Mesenteric fat pad (tissue), 1 donor: Measurements from ENCODE around the gene LCORL. TPM values are rescaled to one million over a fixed set of nuclear protein-coding genes. Genes with fewer than 3 reads are reported as not detected.
"Not testable (repeated sequence)": the region's sequence is repeated elsewhere in the genome, so short reads cannot be mapped to it uniquely, and the experiment has no call there.

Experiments
- DNase-seq: peaks from one replicate; pipeline ENCODE4 v3.0.0-alpha.2; 2020; ENCODE audit warnings: low spot score
- total RNA-seq: library from RNA; stranded (reverse); fragmentation: NEBNext Ultra II Directional; extraction: Animal tissue kit (Norgen Biotek cat#: 25700); gene quantifications from one replicate; pipeline ENCODE4 v1.2.1, GENCODE V29; 2021
- donor health status: DM: yes; HTN: yes; CAD: no.

Gene LCORL
- total RNA-seq, 1 donor from 2014 or later: 10.0 TPM

DNA sequence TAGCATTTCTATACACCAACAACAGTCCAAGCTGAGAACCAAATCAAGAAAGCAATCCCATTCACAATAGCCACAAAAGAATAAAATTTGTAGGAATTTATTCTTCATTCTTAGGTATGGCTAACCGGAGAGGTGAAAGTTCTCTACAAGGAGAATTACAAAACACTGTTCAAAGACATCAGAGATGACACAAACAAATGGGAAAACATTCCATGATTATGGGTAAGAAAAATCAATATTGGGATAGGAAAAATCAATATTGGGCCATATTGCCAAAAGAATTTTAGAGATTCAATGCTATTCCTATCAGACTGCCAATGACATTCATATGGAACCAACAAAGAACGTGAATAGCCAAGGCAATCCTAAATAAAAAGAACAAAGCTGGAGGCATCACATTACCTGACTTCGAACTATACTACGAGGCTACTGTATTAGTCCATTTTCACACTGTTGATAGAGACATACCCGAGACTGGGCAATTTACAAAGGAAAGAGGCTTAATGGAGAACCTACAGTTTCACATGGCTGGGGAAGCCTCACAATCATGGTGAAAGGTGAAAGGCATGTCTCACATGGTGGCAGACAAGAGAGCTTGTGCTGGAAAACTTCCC lies 161.7 kb downstream of the LCORL start:
- no peak for DNase-seq

DNA sequence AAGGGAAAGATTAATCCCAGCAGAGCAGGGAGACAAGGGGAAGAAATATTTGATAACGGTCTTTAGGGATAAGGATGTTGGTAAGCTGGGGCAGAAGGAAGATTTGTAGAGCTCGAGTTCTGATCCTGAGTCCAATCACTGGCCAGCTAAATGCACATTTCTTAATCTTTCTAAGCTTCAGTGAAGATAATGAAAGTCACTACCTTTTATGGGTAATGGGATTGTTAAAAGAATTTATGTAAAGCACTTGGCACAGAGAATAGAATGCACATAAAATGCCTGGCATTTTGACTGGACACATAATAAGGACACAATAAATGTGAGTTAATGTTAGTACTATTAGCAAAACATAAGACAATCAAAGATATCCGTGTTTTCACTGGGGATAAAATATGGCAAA lies 167.5 kb downstream of the LCORL start:
- DNase-seq: no peak

DNA sequence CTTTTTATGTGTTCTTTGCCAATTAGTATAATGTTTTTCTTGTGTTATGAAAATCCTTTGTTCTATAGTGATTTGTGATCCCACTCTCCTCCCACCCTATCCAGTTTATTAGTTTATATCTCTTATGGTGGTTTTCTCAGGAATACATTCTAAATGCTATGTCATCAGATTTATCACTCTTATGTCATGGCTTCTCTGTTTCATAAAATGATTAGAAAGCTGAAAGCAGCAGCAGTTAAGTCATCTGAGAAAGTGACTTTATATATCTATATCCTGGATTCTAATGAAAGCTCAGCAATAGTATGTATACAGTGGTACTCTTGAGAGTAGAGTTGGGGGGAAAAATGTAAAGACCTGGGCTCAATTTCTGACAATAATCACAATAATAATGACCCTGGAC lies 169.6 kb downstream of the LCORL start:
- no peak for DNase-seq

DNA sequence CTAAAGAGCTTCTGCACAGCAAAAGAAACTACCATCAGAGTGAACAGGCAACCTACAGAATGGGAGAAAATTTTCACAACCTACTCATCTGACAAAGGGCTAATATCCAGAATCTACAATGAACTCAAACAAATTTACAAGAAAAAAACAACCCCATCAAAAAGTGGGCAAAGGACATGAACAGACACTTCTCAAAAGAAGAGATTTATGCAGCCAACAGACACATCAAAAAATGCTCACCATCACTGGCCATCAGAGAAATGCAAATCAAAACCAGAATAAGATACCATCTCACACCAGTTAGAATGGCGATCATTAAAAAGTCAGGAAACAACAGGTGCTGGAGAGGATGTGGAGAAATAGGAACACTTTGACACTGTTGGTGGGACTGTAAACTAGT lies 171.3 kb downstream of the LCORL start:
- not testable (repeated sequence) for DNase-seq

DNA sequence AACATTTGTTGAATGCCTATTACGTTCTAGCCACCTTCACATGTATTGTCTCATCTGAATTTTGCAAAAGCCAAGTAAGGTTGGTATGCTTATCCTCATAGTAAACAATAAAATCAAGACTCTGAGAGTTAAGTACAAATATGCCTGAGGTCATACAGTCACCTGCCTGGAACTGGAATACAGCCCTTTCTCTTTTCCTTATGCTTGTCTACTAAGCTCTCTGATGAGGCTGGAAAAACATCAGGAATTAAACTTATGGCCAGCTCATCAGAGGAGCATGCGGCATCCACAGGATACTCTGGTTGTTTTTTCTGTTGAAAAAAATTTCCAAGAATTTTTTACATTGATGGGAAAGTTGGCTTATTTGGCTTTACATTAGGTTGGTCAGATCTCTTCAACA lies 175.3 kb downstream of the LCORL start:
- no peak for DNase-seq

DNA sequence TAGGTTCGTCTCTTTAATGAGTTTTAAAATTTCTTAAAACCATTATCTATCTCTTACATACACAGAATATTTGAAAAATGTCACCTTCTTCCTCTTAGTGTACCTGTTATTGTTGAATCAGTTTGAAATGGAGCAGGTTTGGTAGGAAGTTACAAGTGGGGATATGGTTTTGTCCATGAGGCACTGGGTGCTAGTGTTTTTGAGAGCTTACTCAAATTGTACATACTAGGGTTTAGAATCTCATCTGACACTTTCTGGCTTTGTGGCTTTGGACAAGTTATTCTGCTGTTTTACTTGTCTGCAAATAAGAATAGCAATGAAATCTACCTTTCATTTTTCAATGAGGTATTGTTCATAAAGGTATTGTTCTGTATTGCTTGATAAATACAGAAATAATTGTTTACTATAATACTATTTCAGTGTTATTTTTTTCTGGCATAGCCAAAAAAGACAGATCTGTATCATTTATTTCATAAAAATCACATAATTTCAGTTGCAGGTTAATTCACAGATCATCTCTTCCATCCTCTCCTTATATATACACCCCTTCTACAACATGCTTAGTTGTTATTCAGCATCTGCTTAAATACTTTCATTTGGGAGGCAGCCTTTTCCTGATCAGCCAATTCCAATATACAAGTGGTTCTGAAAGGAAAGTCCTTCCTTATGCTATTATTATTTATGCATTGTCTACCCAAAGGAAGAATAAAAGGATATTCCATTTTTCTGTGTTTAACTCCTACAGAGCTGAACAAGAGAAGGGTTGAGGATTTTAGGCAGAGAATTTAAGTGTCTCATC lies 197.5 kb downstream of the LCORL start:
- no peak for DNase-seq

DNA sequence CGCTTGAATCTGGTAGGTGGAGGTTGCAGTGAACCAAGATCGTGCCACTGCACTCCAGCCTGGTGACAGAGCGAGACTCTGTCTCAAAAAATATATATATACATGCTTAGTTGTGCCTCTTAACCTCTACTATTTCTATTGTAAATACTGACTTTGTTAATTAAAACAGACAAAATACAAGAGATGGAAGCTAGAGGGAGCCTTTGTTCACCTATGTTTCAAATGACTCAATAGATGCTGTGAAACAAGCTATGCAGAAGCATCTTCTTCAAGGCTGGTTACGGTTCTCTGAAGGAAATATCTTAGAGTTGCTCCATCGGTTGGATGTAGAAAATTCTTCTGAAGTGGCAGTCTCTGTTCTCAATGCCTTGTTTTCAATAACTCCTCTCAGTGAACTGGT lies 204.5 kb downstream of the LCORL start:
- DNase-seq: no peak

DNA sequence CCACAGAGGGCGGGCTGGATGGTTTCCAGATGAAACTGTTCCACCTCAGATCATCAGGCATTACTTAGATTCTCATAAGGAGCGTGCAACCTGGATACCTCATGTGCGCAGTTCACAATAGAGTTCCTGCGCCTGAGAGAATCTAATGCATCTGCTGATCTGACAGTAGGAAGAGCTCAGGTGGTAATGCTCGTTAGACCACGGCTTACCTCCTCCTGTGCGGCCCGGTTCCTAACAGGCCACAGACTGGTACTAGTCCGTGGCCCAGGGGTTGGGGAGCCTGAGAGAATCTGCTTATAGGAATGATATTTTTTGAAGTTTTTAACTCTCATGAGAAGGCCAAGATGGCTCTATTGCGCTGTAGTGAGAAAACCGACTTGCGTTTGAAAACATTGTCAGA lies 205.4 kb downstream of the LCORL start:
- no peak for DNase-seq

DNA sequence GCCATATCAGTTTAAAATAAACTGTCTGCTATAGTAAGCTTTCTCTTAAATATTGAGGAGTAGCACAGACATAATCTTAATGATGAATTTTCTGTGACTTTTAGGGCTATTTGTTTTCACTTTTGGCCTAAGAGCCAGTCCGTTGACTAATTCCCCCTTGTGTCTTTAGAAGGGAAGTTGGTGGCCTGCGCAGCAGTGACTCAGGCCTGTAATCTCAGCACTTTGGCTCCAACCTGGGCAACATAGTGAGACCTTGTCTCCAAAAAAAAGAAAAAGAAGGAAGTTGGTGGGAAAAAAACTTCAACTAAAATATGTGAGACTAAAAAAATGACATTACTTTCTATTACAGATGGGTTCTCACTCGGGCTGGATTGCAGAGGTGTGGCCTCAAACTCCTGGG lies 207.4 kb downstream of the LCORL start:
- no peak for DNase-seq

DNA sequence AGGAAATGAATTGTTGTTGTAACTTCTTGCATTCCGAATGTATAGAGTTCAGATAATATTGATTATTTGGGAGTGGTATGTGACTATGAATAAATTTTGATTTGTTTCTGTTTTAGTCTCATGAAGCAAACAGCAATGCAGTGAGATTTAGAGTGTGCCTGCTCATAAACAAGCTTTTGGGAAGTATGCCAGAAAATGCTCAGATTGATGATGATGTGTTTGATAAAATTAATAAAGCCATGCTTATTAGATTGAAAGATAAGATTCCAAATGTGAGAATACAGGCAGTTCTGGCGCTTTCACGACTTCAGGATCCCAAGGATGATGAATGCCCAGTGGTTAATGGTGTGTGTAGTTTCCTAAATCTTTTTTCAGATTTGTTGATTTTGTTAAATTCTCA lies 208.8 kb downstream of the LCORL start:
- DNase-seq: no peak

DNA sequence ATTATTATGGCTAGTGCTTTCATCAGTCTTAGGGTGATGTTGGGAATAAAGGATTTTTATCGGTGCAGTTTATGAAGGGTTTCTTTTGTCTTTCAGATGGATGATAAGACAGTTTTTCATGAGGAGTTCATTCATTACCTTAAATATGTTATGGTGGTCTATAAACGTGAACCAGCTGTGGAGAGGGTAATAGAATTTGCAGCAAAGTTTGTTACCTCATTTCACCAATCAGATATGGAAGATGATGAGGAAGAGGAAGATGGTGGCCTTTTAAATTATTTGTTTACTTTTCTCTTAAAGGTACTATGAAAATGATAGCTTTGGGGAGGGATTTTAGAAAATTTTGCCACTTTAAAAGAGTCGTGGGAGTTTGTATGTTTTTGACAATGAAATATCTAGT lies 209.4 kb downstream of the LCORL start:
- DNase-seq: no peak

DNA sequence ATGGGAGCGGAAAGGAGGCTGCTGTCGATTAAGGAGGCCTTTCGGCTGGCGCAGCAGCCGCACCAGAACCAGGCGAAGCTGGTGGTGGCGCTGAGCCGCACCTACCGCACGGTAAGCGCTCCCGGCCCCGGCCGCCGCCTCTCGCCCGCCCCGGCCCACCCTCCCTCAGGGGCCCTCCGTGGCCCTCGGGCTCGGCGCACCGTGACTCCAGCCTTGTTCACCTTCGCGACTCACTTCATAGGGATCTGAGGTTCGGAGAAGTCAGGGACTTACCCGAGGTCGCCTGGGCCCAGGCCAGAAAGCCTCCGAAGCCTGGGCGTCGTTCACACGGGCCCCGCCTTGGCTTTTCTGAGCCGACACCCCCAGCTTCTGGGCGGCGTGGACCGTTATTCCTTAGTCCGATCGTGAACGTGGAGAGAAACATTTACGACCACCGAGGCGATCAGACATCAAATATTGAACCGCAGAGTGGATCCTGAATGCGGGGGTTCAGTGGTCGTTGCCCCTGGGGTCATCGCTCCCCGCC lies 210.4 kb downstream of the LCORL start:
- no peak for DNase-seq

DNA sequence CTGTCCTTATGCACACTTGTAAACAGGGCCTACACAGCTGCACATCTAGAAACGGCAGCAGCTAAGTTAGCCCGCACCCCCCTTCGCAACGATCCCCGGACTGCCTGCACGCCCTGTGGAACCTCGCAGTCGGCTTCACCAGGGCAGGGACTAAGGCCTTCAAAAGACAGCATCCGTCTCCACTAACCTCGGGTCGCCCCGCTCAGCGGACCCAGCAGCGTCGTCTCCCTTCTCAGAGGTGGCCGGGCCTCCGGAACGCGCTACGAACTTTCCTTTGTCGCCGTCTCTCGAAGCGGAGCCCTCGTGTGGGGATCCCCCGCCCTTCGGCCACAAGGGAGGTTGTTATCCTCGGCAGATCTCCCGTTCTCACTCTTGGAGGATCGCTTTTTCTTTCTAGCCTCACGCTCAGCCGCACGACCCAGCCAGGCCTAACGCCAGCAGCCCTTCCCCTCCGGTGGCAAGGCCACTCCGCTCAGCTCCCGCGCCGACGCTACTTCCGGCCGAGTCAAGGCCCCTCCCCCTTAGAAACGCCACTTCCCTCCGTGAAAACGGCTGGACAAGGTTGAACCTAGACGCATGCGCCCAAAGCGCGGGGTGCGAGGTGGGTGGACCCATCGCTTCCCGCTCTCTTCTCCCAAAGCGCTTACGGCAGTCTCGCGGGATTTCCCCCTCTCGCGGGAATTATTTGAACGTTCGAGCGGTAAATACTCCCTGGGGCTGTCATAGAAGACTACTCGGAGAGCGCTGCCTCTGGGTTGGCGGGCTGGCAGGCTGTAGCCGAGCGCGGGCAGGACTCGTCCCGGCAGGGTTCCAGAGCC lies 211.1 kb downstream of the LCORL start, which contains the start of the genes DCAF16 and NCAPG:
Gene DCAF16, minus strand, starts transcription at position 498 of the 818 bp plus-strand sequence. CDS start 6,616 bp downstream, outside the sequence.
Gene NCAPG, plus strand, starts transcription at position 720 of the 818 bp plus-strand sequence. CDS start 99 bp downstream, outside the sequence.
- peak; percentile 99 for DNase-seq

DNA sequence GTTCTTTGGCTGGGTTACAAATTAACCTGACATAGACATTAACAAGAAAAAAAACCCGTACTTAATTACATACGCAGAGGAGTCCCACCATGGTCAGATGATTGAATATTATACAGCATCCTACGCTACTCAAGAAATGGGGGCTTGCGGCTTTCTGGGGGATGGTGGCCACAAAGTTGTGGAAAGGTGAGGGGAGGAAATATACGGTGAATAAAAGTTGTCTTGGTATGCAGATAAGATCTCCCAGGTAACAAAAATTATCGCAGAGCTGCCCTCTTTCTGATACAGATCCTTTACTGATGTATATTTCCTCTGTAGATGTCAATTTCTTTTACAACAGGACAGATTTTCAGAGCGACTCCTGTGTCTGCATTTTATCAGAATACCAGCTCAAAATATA lies 211.9 kb downstream of the LCORL start:
- DNase-seq: no peak

DNA sequence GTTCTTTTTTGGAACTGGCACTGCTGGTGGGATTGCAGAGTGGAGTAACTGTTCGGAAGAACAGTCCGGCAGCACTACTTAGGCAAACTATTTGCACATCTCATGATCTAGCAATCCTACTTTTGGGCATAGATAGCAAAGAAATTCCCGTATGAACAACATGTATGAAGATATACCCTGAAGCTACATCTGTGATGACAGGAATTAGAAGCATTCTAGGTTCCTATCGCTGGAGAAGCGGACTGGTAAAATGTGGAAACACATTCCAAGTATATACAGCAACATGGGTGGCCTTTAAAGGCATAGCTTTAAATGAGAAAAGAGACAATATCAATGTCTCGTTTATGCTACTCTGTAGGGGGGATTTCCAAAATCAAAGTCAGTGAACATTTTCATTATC lies 214.1 kb downstream of the LCORL start:
- no peak for DNase-seq

DNA sequence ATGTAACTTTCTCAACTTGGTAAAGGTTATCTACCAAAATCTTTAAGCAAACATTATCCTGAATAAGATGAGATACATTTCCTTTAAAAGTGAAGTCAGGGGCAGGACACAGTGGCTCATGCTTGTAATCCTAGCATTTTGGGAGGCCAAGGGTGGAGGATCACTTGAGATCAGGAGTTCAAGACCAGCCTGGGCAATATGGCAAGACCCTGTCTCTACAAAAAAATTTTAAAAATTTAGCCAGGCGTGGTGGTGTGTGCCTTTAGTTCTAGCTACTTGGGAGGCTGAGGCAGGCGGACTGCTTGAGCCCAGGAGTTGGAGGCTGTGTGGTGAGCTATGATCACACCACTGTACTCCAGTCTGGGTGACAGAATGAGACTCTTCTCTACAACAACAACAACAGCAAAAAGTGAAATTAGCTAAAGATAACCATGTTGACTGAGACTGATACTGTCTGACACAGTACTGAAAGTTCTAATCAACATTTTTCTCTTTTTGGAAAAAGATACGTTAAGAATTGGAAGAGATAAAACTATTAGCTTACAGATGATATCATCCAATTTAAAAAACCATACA lies 215.9 kb downstream of the LCORL start:
- no peak for DNase-seq

DNA sequence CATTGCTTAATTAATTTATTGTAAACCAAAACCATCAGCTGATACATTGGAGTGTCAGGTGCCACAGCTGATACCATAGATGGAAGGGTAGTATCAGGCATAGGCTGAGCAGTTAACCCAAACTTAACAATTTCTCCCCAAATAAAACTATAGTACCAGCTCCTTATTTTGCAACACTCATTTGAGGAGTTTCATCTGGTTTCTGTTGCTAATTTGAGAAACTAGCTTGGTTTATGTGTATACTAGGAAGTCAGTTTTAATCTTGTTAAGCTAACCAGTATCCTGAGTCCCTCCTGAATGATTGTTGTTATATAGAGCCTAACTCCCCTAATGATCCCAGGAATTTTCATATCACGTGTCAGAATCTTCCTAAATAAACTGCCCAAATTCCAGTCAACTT lies 223.7 kb downstream of the LCORL start:
- no peak for DNase-seq

DNA sequence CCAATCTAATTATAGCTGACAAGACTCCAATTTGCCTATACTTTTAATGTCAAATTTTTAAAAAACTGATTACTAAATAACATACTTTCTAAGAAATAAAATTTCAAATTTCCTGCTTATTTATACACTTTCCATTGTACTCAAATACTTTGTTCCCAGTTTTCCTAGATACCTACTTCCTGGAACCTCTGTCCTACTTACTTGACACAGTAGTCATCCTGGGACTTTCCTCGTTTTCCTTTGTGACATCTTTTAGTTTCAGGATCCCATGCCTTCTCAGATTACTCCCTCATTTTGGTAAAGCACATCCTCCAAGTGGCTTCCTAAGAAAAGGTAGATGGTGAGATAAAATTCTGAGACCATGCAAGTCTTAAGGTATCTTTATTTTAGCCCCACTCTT lies 226.8 kb downstream of the LCORL start:
- no peak for DNase-seq
